GM23338 (cell line): ENCODE measurements around the gene LDB3. TPM values are rescaled to one million over a fixed set of nuclear protein-coding genes. Genes with fewer than 3 reads are reported as not detected.

Source experiments
- ATAC-seq: fragments of 200-7000 bp; cut with Tn5 transposase; 3 replicates; pipeline ENCODE4 v1.9.1; 2020
- DNase-seq: peaks from one replicate; pipeline ENCODE4 v3.0.0-alpha.2; 2015; ENCODE audit warnings: low spot score
- H2AFZ ChIP-seq: fragments of 200-600 bp; sonication (generic); 2 replicates; pipeline ENCODE4 v1.8.0; 2016; ENCODE audit warnings: antibody characterized with exemption, mild to moderate bottlenecking, moderate library complexity
- H3F3A ChIP-seq: fragments of 200-600 bp; sonication (generic); replicated peaks from 2 replicates; pipeline ENCODE4 v1.8.0; 2017; ENCODE audit warnings: antibody characterized with exemption, mixed run types, low read depth
- H3K27ac ChIP-seq: fragments of 200-600 bp; sonication (generic); 2 replicates; pipeline ENCODE4 v1.6.1; 2016; ENCODE audit warnings: low read depth
- H3K27me3 ChIP-seq: fragments of 200-600 bp; sonication (generic); 2 replicates; pipeline ENCODE4 v1.8.0; 2016; ENCODE audit warnings: mild to moderate bottlenecking, mixed run types, moderate library complexity; ENCODE audit not compliant: insufficient read depth
- H3K36me3 ChIP-seq: fragments of 200-600 bp; sonication (generic); 2 replicates; pipeline ENCODE4 v1.8.0; 2016; ENCODE audit warnings: mild to moderate bottlenecking; ENCODE audit not compliant: insufficient read depth
- H3K4me1 ChIP-seq: fragments of 200-600 bp; sonication (generic); 2 replicates; pipeline ENCODE4 v1.8.0; 2016; ENCODE audit warnings: mild to moderate bottlenecking, moderate library complexity; ENCODE audit not compliant: insufficient read depth
- H3K4me2 ChIP-seq: fragments of 200-600 bp; sonication (generic); 2 replicates; pipeline ENCODE4 v1.7.1; 2017; ENCODE audit warnings: mixed run types
- H3K4me3 ChIP-seq: fragments of 200-600 bp; sonication (generic); 2 replicates; pipeline ENCODE4 v1.6.1; 2016; ENCODE audit warnings: mixed run types
- H3K79me2 ChIP-seq: fragments of 200-600 bp; sonication (generic); replicated peaks from 2 replicates; pipeline ENCODE4 v1.8.0; 2017; ENCODE audit warnings: mild to moderate bottlenecking; ENCODE audit not compliant: insufficient read depth
- H3K9me2 ChIP-seq: fragments of 200-600 bp; sonication (generic); 2 replicates; pipeline ENCODE4 v1.8.0; 2017; ENCODE audit not compliant: insufficient read depth
- H4K20me1 ChIP-seq: fragments of 200-600 bp; sonication (generic); replicated peaks from 2 replicates; pipeline ENCODE4 v1.8.0; 2017; ENCODE audit warnings: mild to moderate bottlenecking; ENCODE audit not compliant: insufficient read depth
- H3K27ac Mint-ChIP-seq: 2 replicates; pipeline ENCODE4 v1.8.0; 2020; ENCODE audit warnings: inconsistent platforms, mild to moderate bottlenecking, moderate library complexity, mixed read lengths
- H3K27me3 Mint-ChIP-seq: 3 replicates; pipeline ENCODE4 v1.8.0; 2022; ENCODE audit warnings: low read depth, mild to moderate bottlenecking, moderate library complexity, mixed read lengths, inconsistent platforms; ENCODE audit not compliant: insufficient read depth, poor library complexity
- H3K36me3 Mint-ChIP-seq: 3 replicates; pipeline ENCODE4 v1.8.0; 2021; ENCODE audit warnings: low read depth, mild to moderate bottlenecking, inconsistent platforms, moderate library complexity, mixed read lengths
- H3K4me1 Mint-ChIP-seq: 3 replicates; pipeline ENCODE4 v1.8.0; 2020; ENCODE audit warnings: mild to moderate bottlenecking, inconsistent platforms, mixed read lengths
- H3K4me3 Mint-ChIP-seq: 3 replicates; pipeline ENCODE4 v1.8.0; 2021; ENCODE audit warnings: moderate library complexity, mild to moderate bottlenecking, inconsistent platforms, mixed read lengths
- H3K9me3 Mint-ChIP-seq: 3 replicates; pipeline ENCODE4 v1.8.0; 2020; ENCODE audit warnings: moderate library complexity, mild to moderate bottlenecking, inconsistent platforms, mixed read lengths
- CTCF ChIP-seq, 2 experiments: fragments of 200-600 bp in 1 of 2; sonication (generic) in 1 of 2; conservative IDR thresholded peaks; 2 replicates each; pipeline versions ENCODE4 v1.5.1 to v1.6.1; 2016 to 2017; ENCODE audit warnings: antibody characterized with exemption in 2 of 2, low read depth in 2 of 2, mild to moderate bottlenecking in 2 of 2, moderate library complexity in 1 of 2
- ETS1 ChIP-seq: IDR thresholded peaks from 2 replicates; pipeline ENCODE4 v1.6.1; 2016; ENCODE audit warnings: antibody characterized with exemption
- EZH2 ChIP-seq: fragments of 200-600 bp; sonication (generic); IDR thresholded peaks from one replicate; pipeline ENCODE4 v1.8.0; 2017; ENCODE audit warnings: antibody characterized with exemption, mild to moderate bottlenecking, low read depth; ENCODE audit not compliant: unreplicated experiment
- EZH2phosphoT487 ChIP-seq: fragments of 200-600 bp; sonication (generic); IDR thresholded peaks from one replicate; pipeline ENCODE4 v1.8.1; 2018; ENCODE audit warnings: antibody characterized with exemption; ENCODE audit not compliant: unreplicated experiment
- JUNB ChIP-seq: IDR thresholded peaks from one replicate; pipeline ENCODE4 v1.6.1; 2016; ENCODE audit warnings: antibody characterized with exemption; ENCODE audit not compliant: unreplicated experiment
- NANOG ChIP-seq: IDR thresholded peaks from 2 replicates; pipeline ENCODE4 v1.6.1; 2016; ENCODE audit warnings: antibody characterized with exemption, borderline replicate concordance
- POLR2AphosphoS5 ChIP-seq: IDR thresholded peaks from 2 replicates; pipeline ENCODE4 v1.6.1; 2016; ENCODE audit warnings: antibody characterized with exemption, low read depth
- REST ChIP-seq: IDR thresholded peaks from one replicate; pipeline ENCODE4 v1.6.1; 2018; ENCODE audit warnings: antibody characterized with exemption; ENCODE audit not compliant: unreplicated experiment
- STAT1 ChIP-seq: IDR thresholded peaks from one replicate; pipeline ENCODE4 v1.6.1; 2016; ENCODE audit warnings: antibody characterized with exemption; ENCODE audit not compliant: unreplicated experiment
- polyA plus RNA-seq: library from polyadenylated mRNA; unstranded; fragments of >200 nt; fragmentation: Nextera tagmentation; extraction: Ambion mirVana; gene quantifications from 2 replicates; pipeline ENCODE4 v1.2.1, GENCODE V29; 2016
- total RNA-seq: library from RNA; depleted of rRNA; stranded (reverse); fragments of >200 nt; shearing (Covaris generic); gene quantifications from 2 replicates; pipeline ENCODE4 v1.2.3, GENCODE V29; 2014

LDB3 gene
- total and polyA plus RNA-seq, 2 experiments from 2014 or later, result 0.14 to 0.16 TPM

GRCh38 chr10:86703176-86703575, 34.9 kb downstream of the LDB3 start:
- Histone ChIP-seq H3K79me2 (no peaks in the 10 kb centered on the region), H2AFZ (no peak overlapping the region), H3K36me3 (no peaks in the 10 kb centered on the region), H3K4me3 (no peak overlapping the region), H3K4me2 (no peak overlapping the region), H3K27ac (no peak overlapping the region), H3K9me2 (peaks cover 8% of the 10 kb centered on the region; the same call in 1 of the 2 replicates), H3K27me3 (no peaks in the 10 kb centered on the region), H3F3A (no peaks in the 10 kb centered on the region), H3K4me1 (peaks cover 10% of the 10 kb centered on the region), H4K20me1 (no peaks in the 10 kb centered on the region)
- Mint-ChIP-seq H3K27me3 (peaks cover 5% of the 10 kb centered on the region), H3K4me1 (peaks cover 20% of the 10 kb centered on the region), H3K9me3 (no peaks in the 10 kb centered on the region), H3K4me3 (no peak overlapping the region), H3K36me3 (no peaks in the 10 kb centered on the region; the same call in 2 of the 3 replicates), H3K27ac (no peak overlapping the region)
- ATAC-seq, result no peak
- TF ChIP-seq EZH2phosphoT487 (no peak), ETS1 (no peak), POLR2AphosphoS5 (no peak)
- no peak for DNase-seq

- no peaks in the 10 kb centered on the region for H3K9me3 Mint-ChIP-seq
- H3K27ac Mint-ChIP-seq, result no peak overlapping the region
- H3K36me3 Mint-ChIP-seq, result no peaks in the 10 kb centered on the region; the same call in 2 of the 3 replicates
- no peak for TF ChIP-seq REST
- H3K4me2 ChIP-seq, result 0 out of 2 replicates have a peak overlapping the region, but pooled peaks have one; percentile 3
- H2AFZ ChIP-seq, result no peak overlapping the region
- no peak overlapping the region for H3K27ac ChIP-seq
- peaks cover 34% of the 10 kb centered on the region for H3K4me1 Mint-ChIP-seq
- H3K4me3 Mint-ChIP-seq, result no peak overlapping the region
- H3K27me3 Mint-ChIP-seq, result peaks cover 7% of the 10 kb centered on the region
- no peaks in the 10 kb centered on the region for H3F3A ChIP-seq
- no peaks in the 10 kb centered on the region for H4K20me1 ChIP-seq
- H3K4me1 ChIP-seq, result peaks cover 10% of the 10 kb centered on the region
- no peaks in the 10 kb centered on the region for H3K36me3 ChIP-seq
- H3K27me3 ChIP-seq, result no peaks in the 10 kb centered on the region
- peaks cover 8% of the 10 kb centered on the region; the same call in 1 of the 2 replicates for H3K9me2 ChIP-seq
- H3K4me3 ChIP-seq, result no peak overlapping the region
- ATAC-seq (no peak), DNase-seq (no peak)
- H3K79me2 ChIP-seq, result no peaks in the 10 kb centered on the region
Measured at GRCh38 chr10:86705139-86705538, 36.8 kb downstream of the LDB3 start.

- no peak for DNase-seq
- TF ChIP-seq EZH2phosphoT487 (no peak), STAT1 (no peak), NANOG (no peak), REST (no peak), CTCF (conservative IDR thresholded peaks at IDR 0.05; ENCODE audit: low read depth in 2 of 2) (no peak), EZH2 (no peak), JUNB (no peak)
Measured at GRCh38 chr10:86705905-86706304, 37.6 kb downstream of the LDB3 start.

More at GRCh38 chr10:86705905-86706304, 37.6 kb downstream of the LDB3 start:
- ATAC-seq, result no peak
- H3K4me2 ChIP-seq, result no peak overlapping the region
- H3K9me2 ChIP-seq, result peaks cover 8% of the 10 kb centered on the region; the same call in 1 of the 2 replicates
- no peaks in the 10 kb centered on the region for H3K79me2 ChIP-seq
- no peak overlapping the region for H3K27ac ChIP-seq
- Mint-ChIP-seq H3K27ac (no peak overlapping the region), H3K9me3 (no peaks in the 10 kb centered on the region; the same call in 2 of the 3 replicates), H3K36me3 (no peaks in the 10 kb centered on the region; the same call in 2 of the 3 replicates), H3K4me3 (no peak overlapping the region), H3K4me1 (peaks cover 40% of the 10 kb centered on the region), H3K27me3 (peaks cover 13% of the 10 kb centered on the region)
- H2AFZ ChIP-seq, result peak overlapping the region; percentile 52; the same call in 1 of the 2 replicates
- no peaks in the 10 kb centered on the region for H3K27me3 ChIP-seq
- H3F3A ChIP-seq, result 0 out of 2 replicates have a peak, but pooled peaks cover 7% of the 10 kb centered on the region
- H3K4me3 ChIP-seq, result no peak overlapping the region
- peaks cover 10% of the 10 kb centered on the region for H3K4me1 ChIP-seq
- H3K36me3 ChIP-seq, result no peaks in the 10 kb centered on the region
- no peaks in the 10 kb centered on the region for H4K20me1 ChIP-seq
